Right renal pelvis (tissue), 4 donors: ENCODE measurements around the gene VPS37C. TPM values are rescaled to one million over a fixed set of nuclear protein-coding genes. Genes with fewer than 3 reads are reported as not detected.
"Not testable (repeated sequence)": the region's sequence is repeated elsewhere in the genome, so short reads cannot be mapped to it uniquely, and the experiment has no call there.

Experiments used
- DNase-seq, 4 donors: peaks; one replicate each; pipeline ENCODE4 v3.0.0-alpha.2; 2013; ENCODE audit warnings: low read depth in 4 of 4, low spot score in 3 of 4, missing footprints in 1 of 4
- polyA plus RNA-seq, 4 donors: library from polyadenylated mRNA; unstranded; fragments of 120-200 nt; gene quantifications; one replicate each; pipeline ENCODE4 v1.2.1, GENCODE V29; 2013; ENCODE audit not compliant: insufficient read length in 4 of 4

Gene VPS37C
- polyA plus RNA-seq, 4 donors = 18.2 to 21.9 (median 19.3) TPM

GRCh38 chr11:61176446-61176845 lies 15.2 kb upstream of the VPS37C start:
- DNase-seq = no peak

- no peak for DNase-seq
Measured at GRCh38 chr11:61174949-61175348, 13.7 kb upstream of the VPS37C start.

GRCh38 chr11:61174273-61174672 lies 13.0 kb upstream of the VPS37C start:
- no peak for DNase-seq

GRCh38 chr11:61173456-61173855 lies 12.2 kb upstream of the VPS37C start:
- DNase-seq = no peak

GRCh38 chr11:61172888-61173287 lies 11.7 kb upstream of the VPS37C start:
- no peak for DNase-seq

- no peak for DNase-seq
Measured at GRCh38 chr11:61172356-61172755, 11.1 kb upstream of the VPS37C start.

GRCh38 chr11:61171907-61172306 lies 10.7 kb upstream of the VPS37C start:
- DNase-seq = no peak

GRCh38 chr11:61170566-61170965 lies 9.3 kb upstream of the VPS37C start:
- DNase-seq = no peak

GRCh38 chr11:61168800-61169199 lies 7.6 kb upstream of the VPS37C start:
- no peak for DNase-seq

GRCh38 chr11:61168042-61168688 lies 6.9 kb upstream of the VPS37C start:
- no peak for DNase-seq

GRCh38 chr11:61166331-61166730 lies 5.1 kb upstream of the VPS37C start:
- not testable (repeated sequence) for DNase-seq

- not testable (repeated sequence) for DNase-seq
Measured at GRCh38 chr11:61165785-61166184, 4.6 kb upstream of the VPS37C start.

GRCh38 chr11:61164606-61165424 lies 3.6 kb upstream of the VPS37C start:
- no peak for DNase-seq

- DNase-seq = no peak
Measured at GRCh38 chr11:61163714-61164605, 2.7 kb upstream of the VPS37C start.

GRCh38 chr11:61163021-61163420 lies 1.8 kb upstream of the VPS37C start:
- no peak for DNase-seq

GRCh38 chr11:61162092-61162941 lies 1.1 kb upstream of the VPS37C start:
- DNase-seq = no peak

- no peak for DNase-seq
Measured at GRCh38 chr11:61160487-61161189, 588 bp downstream of the VPS37C start.

GRCh38 chr11:61158691-61159381 lies 2.4 kb downstream of the VPS37C start:
- no peak for DNase-seq

GRCh38 chr11:61157743-61158142 lies 3.5 kb downstream of the VPS37C start:
- DNase-seq = no peak
